Activated CD4-positive, alpha-beta memory T cell treated with anti-CD3 and anti-CD28 coated beads for 36 hours (primary cell): ENCODE data around the gene SLC22A6. TPM values are rescaled to one million over a fixed set of nuclear protein-coding genes. Genes with fewer than 3 reads are reported as not detected.

Experiments
- CTCF ChIA-PET: fragments of 350-600 bp; sonication (Branson Sonifier 250); formaldehyde crosslinking; loops from one replicate; lab custom pipeline; 2021; ENCODE audit warnings: antibody characterized with exemption, inconsistent platforms; lab: Charles Lee
- POLR2A ChIA-PET: fragments of 350-600 bp; sonication (Branson Sonifier 250); formaldehyde crosslinking; loops from one replicate; lab custom pipeline; 2021; ENCODE audit warnings: antibody characterized with exemption; lab: Charles Lee
- DNase-seq: peaks from one replicate; pipeline ENCODE4 v3.0.0-alpha.2; 2020
- H3K27ac Mint-ChIP-seq: one replicate; pipeline ENCODE4 v1.8.0; 2021; ENCODE audit warnings: mixed read lengths
- H3K27me3 Mint-ChIP-seq: one replicate; pipeline ENCODE4 v1.8.0; 2021; ENCODE audit warnings: mixed read lengths
- H3K36me3 Mint-ChIP-seq: one replicate; pipeline ENCODE4 v1.8.0; 2021; ENCODE audit warnings: mixed read lengths
- H3K4me1 Mint-ChIP-seq: one replicate; pipeline ENCODE4 v1.8.0; 2021; ENCODE audit warnings: low read depth, mixed read lengths
- H3K4me3 Mint-ChIP-seq: one replicate; pipeline ENCODE4 v1.8.0; 2021; ENCODE audit warnings: mild to moderate bottlenecking, mixed read lengths
- H3K9me3 Mint-ChIP-seq: one replicate; pipeline ENCODE4 v1.8.0; 2021; ENCODE audit warnings: mixed read lengths
- intact Hi-C: fragments of 100-400 bp; cut with micrococcal nuclease; formaldehyde crosslinking; loops from one replicate; pipeline ENCODE4 v1.15.1; 2023
- total RNA-seq, 2 experiments: library from RNA; stranded (reverse); gene quantifications; one replicate each; pipeline ENCODE4 v1.2.3, GENCODE V29; 2021

SLC22A6 gene, protein sequence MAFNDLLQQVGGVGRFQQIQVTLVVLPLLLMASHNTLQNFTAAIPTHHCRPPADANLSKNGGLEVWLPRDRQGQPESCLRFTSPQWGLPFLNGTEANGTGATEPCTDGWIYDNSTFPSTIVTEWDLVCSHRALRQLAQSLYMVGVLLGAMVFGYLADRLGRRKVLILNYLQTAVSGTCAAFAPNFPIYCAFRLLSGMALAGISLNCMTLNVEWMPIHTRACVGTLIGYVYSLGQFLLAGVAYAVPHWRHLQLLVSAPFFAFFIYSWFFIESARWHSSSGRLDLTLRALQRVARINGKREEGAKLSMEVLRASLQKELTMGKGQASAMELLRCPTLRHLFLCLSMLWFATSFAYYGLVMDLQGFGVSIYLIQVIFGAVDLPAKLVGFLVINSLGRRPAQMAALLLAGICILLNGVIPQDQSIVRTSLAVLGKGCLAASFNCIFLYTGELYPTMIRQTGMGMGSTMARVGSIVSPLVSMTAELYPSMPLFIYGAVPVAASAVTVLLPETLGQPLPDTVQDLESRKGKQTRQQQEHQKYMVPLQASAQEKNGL
- not detected for total RNA-seq

DNA sequence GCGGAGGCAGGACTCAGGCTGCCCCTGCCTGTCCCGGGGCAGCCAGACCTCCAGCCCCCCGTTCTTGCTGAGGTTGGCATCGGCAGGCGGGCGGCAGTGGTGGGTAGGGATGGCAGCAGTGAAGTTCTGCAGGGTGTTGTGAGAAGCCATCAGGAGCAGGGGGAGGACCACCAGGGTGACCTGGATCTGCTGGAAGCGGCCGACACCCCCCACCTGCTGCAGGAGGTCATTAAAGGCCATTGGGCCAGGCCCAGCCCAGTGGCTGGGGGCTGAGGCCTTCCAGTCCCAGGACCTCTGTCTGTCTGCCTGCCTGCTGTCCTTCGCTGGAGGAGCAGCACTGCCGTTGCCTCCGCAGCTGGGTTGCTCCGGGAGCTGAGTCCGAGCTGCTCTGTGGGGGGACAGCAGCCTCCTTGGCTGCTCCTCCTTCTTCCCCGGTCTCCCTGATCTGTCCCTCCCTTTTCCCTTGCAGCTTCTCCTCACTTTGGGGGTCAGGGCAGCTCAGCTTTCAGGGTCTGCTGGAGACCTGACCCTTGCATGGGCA lies at the start of gene SLC22A6:
SLC22A6 (minus strand) TSS at position 517 of the 541 bp plus-strand sequence; CDS start at position 240, 277 bp downstream.
- POLR2A ChIA-PET, result no interaction called here
- Mint-ChIP-seq H3K4me3 (no peak within 1 kb of the TSS), H3K4me1 (no peaks in the 10 kb centered on the region), H3K27me3 (peaks cover 7% of the 10 kb centered on the region), H3K27ac (no peak within 1 kb of the TSS), H3K36me3 (no peaks in the 10 kb centered on the region), H3K9me3 (no peaks in the 10 kb centered on the region)
- CTCF ChIA-PET, result interaction anchor here (0.8 kb wide), 1 partner anchor 78 kb away, joined by 5 read pairs; no protein-coding TSS in a partner anchor
- intact Hi-C loops, result no loop called here
- DNase-seq, result no peak

DNA sequence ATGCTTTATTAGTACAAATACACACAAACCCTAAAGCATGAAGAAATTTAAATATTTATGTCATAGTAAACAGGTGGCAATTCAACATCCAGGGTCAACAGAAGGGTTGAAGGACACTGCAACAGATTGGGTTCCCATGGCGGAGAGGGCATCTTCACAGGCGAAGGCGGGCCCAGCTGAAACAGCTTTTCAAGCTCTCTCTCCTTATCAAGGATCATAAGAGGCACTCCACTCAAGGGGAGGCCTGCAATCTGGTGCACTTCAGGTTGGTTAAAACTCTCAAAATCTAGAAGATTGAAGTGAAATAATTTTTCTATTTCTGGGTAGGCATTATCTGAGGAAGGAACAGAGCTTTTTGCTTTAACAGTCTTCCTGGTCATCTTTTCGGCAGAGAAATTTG lies 47.7 kb upstream of the SLC22A6 start:
- Mint-ChIP-seq H3K36me3 (no peaks in the 10 kb centered on the region), H3K27ac (no peak overlapping the region), H3K4me1 (peaks cover 2% of the 10 kb centered on the region), H3K9me3 (no peaks in the 10 kb centered on the region), H3K4me3 (no peak overlapping the region), H3K27me3 (peaks cover 22% of the 10 kb centered on the region)
- intact Hi-C loops, result no loop called here
- POLR2A ChIA-PET, result no interaction called here
- CTCF ChIA-PET, result interaction anchor here (1.2 to 6.4 kb wide), 4 partner anchors 10 to 181 kb away, joined by 3 to 49 read pairs (median 12); no protein-coding TSS in a partner anchor
- DNase-seq, result no peak

DNA sequence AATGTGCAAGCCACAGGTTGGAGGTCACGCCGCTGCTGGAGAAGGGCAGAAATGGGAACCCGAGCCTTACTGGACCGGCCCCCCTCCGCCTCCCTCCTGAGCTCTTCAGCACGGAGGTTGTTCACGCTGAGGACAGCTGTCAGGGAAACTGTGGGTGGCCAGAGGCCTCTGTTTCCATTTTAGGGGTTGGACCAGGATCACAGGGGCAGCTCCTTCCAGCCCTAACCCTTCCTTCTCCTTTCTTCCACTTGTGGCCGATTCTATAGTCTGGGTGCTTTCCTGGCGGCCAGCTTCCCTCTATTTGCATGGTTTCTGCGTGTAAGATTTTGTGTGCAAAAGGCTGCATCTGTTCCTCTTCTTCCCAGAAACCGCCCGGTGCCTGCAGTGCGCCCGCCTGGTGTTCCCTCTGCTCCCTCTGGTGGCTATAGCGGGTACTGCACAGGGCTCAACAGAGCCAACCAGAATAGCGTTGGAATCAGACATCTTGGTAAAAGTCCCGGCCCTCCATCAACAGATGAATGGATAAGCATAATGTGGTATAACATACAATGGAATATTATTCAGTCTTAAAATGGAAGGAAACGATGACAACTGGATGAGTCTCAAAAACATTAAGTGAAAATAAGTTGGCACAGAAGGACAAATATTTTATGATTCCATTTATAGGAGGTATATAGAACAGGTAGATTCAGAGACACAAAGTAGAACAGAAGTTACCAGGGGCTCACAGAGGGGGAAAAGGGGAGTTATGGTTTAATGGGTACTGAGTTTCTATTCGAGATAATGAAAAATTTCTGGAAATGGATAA lies 39.3 kb upstream of the SLC22A6 start:
- Mint-ChIP-seq H3K9me3 (no peaks in the 10 kb centered on the region), H3K4me3 (no peak overlapping the region), H3K4me1 (peaks cover 4% of the 10 kb centered on the region), H3K36me3 (no peaks in the 10 kb centered on the region), H3K27ac (no peak overlapping the region), H3K27me3 (peaks cover 9% of the 10 kb centered on the region)
- intact Hi-C loops, result loop anchor here (1.0 kb wide), 1 partner anchor 118 kb away; no protein-coding TSS in a partner anchor
- DNase-seq, result peak; percentile 89
- POLR2A ChIA-PET, result interaction anchor here (0.7 kb wide), 1 partner anchor 121 kb away, joined by 3 read pairs; no protein-coding TSS in a partner anchor
- CTCF ChIA-PET, result interaction anchor here (0.7 to 8.3 kb wide), 19 partner anchors 9 to 484 kb away, joined by 3 to 512 read pairs (median 4); partner anchors contain the start of gene SLC22A8

DNA sequence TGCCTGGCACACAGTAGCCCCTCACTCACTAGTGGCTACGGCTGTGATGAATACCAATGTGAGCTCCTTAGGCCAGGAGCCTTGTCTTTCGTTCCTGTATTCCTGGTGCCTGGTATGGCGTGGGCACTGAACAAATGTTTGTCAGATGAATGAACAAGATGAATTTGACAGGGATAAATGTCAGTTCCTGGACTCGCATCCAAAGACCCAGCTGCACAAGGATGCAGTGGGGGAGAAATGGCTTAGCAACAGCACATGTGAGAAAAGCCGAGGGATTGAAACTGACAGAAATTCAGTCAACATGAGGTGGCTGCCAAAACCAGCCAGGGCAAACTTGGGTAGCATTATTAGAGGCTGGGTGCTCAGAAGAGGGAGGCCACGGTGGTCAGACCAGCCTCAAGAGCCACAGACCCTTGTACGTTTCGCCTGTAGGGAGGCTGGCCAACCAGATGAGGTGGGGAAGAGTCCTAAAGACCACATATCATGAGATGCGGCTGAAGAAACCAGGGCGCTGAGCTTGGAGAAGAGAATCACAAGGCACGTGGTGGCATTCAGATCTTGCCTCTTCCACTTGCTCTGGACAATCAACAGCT lies 38.6 kb upstream of the SLC22A6 start:
- no peak overlapping the region for H3K27ac Mint-ChIP-seq

DNA sequence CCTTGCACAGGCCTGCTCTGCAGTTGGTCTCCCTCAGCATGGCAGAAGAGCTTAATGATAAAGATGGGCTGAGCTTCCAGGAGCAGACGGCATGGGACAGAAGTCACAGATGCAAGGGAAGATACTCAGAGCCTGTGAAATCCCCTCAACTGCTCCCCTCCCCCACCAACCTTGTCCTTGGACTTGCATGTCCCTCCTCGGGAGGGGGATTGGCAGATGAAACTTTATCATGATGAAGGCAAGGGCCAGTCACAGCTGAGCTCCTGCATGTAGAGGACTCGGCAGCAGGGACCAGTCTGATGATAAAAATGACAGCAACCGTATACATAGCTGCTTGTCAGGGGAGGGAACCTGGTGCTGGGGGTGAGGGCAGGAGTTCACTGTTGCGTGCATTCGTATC lies 37.7 kb upstream of the SLC22A6 start:
- ChIA-PET CTCF (interaction anchor here (0.6 to 8.3 kb wide), 9 partner anchors 10 to 141 kb away, joined by 3 to 512 read pairs (median 7); no protein-coding TSS in a partner anchor), POLR2A (no interaction called here)
- Mint-ChIP-seq H3K36me3 (no peaks in the 10 kb centered on the region), H3K9me3 (no peaks in the 10 kb centered on the region), H3K4me1 (peaks cover 4% of the 10 kb centered on the region), H3K27ac (no peak overlapping the region), H3K27me3 (peaks cover 14% of the 10 kb centered on the region), H3K4me3 (no peak overlapping the region)
- no peak for DNase-seq
- intact Hi-C loops, result no loop called here

More for the DNA sequence above, 38.6 kb upstream of the SLC22A6 start:
- ChIA-PET CTCF (interaction anchor here (0.7 to 8.3 kb wide), 21 partner anchors 8 to 485 kb away, joined by 3 to 512 read pairs (median 4); partner anchors contain the start of gene SLC22A8), POLR2A (interaction anchor here (0.7 kb wide), 1 partner anchor 121 kb away, joined by 3 read pairs; no protein-coding TSS in a partner anchor)
- no peaks in the 10 kb centered on the region for H3K36me3 Mint-ChIP-seq
- intact Hi-C loops, result no loop called here
- H3K27me3 Mint-ChIP-seq, result peaks cover 12% of the 10 kb centered on the region
- H3K4me3 Mint-ChIP-seq, result no peak overlapping the region
- no peaks in the 10 kb centered on the region for H3K9me3 Mint-ChIP-seq
- peaks cover 4% of the 10 kb centered on the region for H3K4me1 Mint-ChIP-seq
- DNase-seq, result no peak

DNA sequence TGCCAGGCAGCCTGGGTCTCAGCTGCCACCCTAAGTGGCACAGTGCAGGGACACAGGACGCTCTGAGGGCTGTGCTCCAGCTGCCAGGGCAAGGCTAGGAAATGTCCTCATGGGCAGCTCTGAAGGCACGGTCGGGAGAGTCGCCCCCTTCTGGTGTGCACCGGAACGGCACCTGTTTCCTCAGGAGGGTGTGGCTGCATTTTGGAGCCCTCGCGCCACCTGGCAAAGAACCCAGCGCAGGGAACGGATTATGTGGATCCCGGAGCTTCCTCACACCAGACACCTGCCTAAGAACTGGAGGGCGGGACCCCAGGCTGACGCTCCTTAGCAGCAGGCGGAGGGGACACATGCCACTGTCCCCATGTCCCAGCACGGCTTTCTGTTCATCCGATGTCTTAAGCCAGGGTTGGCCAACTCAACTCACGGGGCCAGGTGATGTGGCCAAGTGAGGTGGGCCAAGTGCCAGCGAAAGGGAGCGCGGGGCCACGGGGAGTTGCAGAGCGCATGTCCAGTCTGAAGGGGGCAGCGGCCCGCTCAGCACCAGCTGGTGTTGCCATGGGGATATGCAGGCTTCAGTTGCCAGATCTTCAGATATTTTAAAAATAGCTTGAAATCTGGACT lies 36.0 kb upstream of the SLC22A6 start:
- intact Hi-C loops, result loop anchor here (1.0 kb wide), 1 partner anchor 114 kb away; no protein-coding TSS in a partner anchor
- Mint-ChIP-seq H3K9me3 (no peaks in the 10 kb centered on the region), H3K36me3 (no peaks in the 10 kb centered on the region), H3K4me3 (no peak overlapping the region), H3K27ac (no peak overlapping the region), H3K4me1 (peaks cover 4% of the 10 kb centered on the region), H3K27me3 (peaks cover 14% of the 10 kb centered on the region)
- peak; percentile 62 for DNase-seq
- POLR2A ChIA-PET, result no interaction called here
- CTCF ChIA-PET, result interaction anchor here (0.7 to 8.3 kb wide), 15 partner anchors 9 to 131 kb away, joined by 3 to 512 read pairs (median 4); no protein-coding TSS in a partner anchor

DNA sequence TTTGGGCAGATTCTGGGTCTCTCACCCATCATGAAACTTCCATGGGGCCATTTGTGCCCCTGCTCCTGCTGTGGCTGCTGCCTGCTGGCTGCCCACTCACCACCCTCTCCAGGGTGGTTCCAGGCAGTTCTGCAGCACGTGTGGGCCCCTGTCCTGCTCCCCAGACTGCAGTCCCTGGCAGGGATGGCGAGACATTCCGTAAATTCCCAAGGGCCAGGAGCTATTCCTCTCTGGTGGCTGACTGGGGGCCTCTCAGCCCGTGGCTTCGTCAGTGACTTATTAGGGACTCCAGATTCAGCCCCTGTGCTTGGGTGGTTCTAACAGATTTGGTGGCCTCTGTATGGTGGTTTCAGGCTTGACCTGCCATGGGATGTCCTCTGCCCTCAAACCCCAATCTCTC lies 34.7 kb upstream of the SLC22A6 start:
- no peaks in the 10 kb centered on the region for H3K36me3 Mint-ChIP-seq
- intact Hi-C loops, result no loop called here
- ChIA-PET CTCF (interaction anchor here (1.1 to 8.3 kb wide), 7 partner anchors 10 to 113 kb away, joined by 3 to 512 read pairs (median 5); no protein-coding TSS in a partner anchor), POLR2A (no interaction called here)
- DNase-seq, result no peak
- no peak overlapping the region for H3K4me3 Mint-ChIP-seq
- H3K27me3 Mint-ChIP-seq, result peaks cover 16% of the 10 kb centered on the region
- no peak overlapping the region for H3K27ac Mint-ChIP-seq
- peaks cover 4% of the 10 kb centered on the region for H3K4me1 Mint-ChIP-seq
- no peaks in the 10 kb centered on the region for H3K9me3 Mint-ChIP-seq

DNA sequence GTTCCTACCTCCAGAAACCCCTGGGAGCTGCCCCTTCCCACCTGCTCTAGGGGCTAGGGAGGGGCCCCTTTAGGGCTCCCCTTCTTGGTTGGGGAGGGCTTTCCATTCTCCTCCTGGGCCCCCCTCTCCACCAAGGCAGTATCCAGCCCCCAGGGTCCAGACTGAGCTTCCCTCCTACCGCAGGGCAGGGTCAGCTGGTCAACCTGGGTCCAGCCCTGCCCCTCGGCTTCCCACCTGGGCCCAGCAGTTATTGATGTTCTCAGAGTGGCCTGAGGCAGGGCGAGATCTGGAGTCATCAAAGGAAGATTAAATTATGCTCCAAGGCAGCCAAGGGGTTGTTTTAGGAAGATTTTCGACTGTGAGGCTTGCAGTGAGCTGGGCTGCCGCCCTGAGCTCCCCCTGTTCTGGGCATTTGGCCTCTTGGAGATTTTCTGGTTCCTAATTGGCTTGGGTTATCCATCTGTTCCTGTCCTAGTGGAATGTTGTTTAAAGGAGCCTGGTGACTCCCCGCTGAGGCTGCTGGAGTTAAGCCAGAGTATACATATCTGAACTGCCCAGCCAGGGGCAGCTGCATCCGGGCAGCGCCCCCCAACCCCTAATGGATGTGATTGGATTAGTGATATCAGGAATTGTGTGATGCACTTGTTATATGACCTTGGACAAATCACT lies 32.7 kb upstream of the SLC22A6 start:
- CTCF ChIA-PET, result interaction anchor here (8.3 kb wide), 1 partner anchor 111 kb away, joined by 512 read pairs; no protein-coding TSS in a partner anchor
- H3K27me3 Mint-ChIP-seq, result peaks cover 14% of the 10 kb centered on the region
- H3K36me3 Mint-ChIP-seq, result no peaks in the 10 kb centered on the region
- intact Hi-C loops, result no loop called here
- H3K4me3 Mint-ChIP-seq, result no peak overlapping the region
- H3K4me1 Mint-ChIP-seq, result no peaks in the 10 kb centered on the region
- H3K27ac Mint-ChIP-seq, result no peak overlapping the region
- POLR2A ChIA-PET, result no interaction called here
- H3K9me3 Mint-ChIP-seq, result no peaks in the 10 kb centered on the region
- no peak for DNase-seq

DNA sequence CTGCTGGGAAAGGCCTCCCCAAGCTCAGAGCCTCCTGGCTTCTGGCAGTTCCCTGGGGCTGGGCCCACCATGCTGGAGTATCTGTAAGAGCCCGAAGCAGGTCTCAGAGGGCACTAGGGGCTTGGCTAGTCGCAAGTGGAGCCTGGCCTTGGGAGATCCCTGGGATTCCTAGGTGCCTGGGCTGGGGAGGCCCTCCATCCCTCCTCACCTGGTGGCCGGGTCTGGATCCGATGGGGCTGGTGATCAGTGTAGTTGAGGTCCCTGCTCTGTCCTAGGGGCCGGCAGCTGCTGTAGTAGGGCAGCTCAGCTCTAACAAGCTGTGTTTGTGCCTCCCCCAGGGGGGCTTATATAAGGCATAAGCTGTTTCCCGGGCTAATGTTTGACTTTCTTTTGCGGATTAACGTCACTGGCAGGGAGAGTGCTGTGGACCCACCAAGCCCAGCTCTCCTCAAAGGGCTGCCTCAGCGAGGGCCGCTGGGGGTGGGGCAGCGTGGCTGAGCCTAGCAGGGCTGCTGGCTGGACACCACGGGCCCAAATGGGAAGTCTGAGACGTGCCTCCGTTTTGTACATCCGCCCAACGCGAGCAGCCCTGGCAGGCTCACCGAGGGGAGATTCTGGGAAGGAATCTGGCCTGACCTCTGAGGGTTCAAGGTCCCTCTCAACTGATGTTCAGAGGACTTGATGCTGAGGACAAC lies 30.9 kb upstream of the SLC22A6 start, which contains the start of gene SLC22A8:
SLC22A8 (minus strand) TSS at position 321 of the 695 bp plus-strand sequence. CDS start 883 bp downstream, outside the sequence.
- Mint-ChIP-seq H3K36me3 (no peaks in the 10 kb centered on the region), H3K4me3 (no peak within 1 kb of the TSS), H3K4me1 (no peaks in the 10 kb centered on the region), H3K27ac (no peak within 1 kb of the TSS), H3K9me3 (no peaks in the 10 kb centered on the region), H3K27me3 (peaks cover 12% of the 10 kb centered on the region)
- DNase-seq, result no peak
- intact Hi-C loops, result no loop called here
- CTCF ChIA-PET, result interaction anchor here (0.6 to 1.7 kb wide), 3 partner anchors 8 to 110 kb away, joined by 3 to 7 read pairs (median 3); no protein-coding TSS in a partner anchor
- POLR2A ChIA-PET, result no interaction called here
